ENCODE data around the gene KLHL40.

KLHL40 gene

DNA sequence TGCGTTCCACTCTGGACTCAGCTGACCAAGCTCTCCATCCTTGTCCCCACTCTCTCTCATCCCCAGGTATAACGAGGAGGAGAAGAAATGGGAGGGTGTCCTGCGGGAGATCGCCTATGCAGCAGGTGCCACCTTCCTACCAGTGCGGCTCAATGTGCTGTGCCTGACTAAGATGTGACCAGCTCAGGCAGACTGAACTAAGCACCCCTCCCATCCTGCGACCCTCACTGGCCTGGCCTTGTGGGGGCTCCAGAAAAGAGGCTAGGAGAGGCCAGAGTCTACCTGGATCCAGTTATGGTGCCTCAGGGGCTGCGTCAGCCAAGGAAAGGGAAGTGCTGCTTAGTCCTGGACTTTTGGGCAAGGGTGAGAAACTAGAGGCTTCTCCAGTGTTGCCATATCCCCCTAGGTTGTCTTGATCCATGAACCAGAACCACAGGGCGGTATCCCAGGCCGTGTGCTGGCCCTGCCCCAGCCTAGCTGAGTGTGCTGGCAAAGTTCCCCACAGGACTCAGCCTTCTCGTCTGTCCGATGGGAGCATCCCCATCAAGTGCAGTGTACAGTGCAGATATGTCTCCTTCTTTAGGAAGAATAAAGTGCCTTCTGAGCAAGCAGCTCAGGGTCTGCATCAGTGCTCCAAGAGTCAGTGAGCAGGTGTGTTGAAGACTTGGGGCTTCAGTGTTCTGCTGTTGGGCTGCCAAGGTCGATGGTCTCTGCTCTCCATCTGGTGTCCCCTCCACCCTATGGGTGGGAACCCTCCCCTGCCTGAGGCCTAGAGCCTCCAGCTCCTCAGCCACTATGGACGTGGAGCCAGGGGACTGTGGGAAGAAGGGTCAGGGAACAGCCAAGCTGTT is 6.7 kb downstream of the KLHL40 start:
- DNase-seq, result no peak

GRCh38 chr3:42692667-42693529 is 7.6 kb downstream of the KLHL40 start:
- DNase-seq, result no peak

DNA sequence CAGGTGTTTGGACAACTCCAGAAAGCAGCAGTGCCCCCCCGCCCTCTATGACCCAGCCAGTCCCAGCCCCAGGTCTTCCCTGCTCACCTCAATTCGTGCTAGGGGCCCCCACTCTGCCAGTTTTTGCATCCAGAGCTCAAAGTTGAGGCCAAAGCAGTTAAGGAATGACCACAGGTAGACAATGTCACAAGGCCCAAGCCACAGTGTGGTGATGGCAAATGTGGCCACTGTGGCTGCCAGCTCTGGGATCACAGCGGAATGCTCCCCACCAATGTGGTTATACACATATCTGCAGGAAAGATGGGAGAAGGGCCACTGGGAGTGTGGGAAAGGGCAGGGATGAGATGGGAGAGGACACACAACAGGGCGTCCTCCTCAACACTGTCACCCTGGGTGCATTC is 8.2 kb downstream of the KLHL40 start:
- no peak for DNase-seq

DNA sequence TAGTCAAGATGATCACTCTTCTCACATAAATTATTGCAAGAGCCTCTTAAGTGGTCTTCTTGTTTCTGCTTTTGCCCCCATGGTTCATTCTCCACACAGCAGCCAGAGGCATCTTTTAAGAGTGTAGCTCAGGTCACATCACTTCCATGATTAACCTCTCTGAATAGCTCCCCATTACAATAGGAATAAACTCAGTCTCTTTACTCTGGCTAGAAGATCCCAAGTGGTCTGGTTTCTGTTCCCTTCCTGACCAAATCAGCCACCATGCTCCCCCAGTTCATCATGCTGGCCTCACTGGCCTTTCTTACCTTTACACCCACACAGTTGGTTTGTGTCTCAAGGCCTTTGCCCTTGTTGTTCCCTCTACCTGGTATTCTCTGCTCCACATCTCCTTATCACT is 9.0 kb downstream of the KLHL40 start:
- no peak for DNase-seq

- no peak for DNase-seq
These were observed 11.3 kb downstream of the KLHL40 start for GRCh38 chr3:42696356-42697288.

- DNase-seq, result no peak
These were observed 12.1 kb downstream of the KLHL40 start for GRCh38 chr3:42697289-42698051.

GRCh38 chr3:42698216-42698910 is 13.0 kb downstream of the KLHL40 start:
- no peak for DNase-seq

GRCh38 chr3:42698911-42699230 is 13.5 kb downstream of the KLHL40 start:
- DNase-seq, result no peak

- no peak for DNase-seq
These were observed 14.2 kb downstream of the KLHL40 start for GRCh38 chr3:42699511-42699971.

DNA sequence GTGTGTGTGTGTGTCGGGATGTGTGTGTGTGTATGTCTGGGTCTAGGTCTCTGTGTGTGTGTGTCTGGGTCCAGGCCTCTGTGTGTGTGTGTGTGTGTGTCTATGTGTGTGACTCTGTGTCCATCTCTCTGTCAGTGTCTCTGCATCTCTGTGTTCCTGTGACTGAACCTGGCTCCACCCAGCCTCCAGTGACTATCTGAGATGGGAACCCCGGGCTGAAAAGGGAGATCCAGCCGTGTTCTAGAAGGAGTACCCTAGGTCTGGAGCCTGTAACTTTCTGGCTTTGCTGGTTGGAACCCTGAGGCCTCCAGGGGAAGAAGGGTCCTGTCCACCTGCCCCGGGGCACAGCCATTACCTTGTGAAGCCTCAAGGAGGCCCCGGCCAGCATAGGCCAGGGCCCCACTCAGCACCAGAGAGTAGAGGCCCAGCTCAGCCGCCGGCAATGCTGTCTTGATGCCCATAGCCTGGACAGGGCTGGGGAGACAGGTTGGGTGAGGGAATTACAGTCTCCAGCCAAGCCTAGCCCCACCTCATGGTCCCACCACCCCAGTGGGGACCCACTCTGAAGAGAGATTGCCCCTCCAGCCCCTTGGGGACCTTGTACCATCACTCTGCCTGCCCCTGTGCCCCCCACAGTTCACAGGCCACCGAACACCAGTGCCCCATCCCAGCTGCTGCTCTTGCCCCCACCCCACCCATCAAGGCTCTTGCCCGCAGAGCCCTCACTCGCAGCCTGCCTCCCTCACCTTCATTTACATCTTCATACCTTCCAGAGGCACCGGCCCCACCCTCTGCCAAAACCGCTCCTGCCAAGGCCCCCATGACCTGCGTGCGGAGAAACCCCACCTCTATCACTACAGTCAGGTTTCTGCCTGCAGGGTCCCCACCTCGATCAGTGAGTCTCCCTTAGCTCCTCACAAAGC is 15.3 kb downstream of the KLHL40 start:
- no peak for DNase-seq

DNA sequence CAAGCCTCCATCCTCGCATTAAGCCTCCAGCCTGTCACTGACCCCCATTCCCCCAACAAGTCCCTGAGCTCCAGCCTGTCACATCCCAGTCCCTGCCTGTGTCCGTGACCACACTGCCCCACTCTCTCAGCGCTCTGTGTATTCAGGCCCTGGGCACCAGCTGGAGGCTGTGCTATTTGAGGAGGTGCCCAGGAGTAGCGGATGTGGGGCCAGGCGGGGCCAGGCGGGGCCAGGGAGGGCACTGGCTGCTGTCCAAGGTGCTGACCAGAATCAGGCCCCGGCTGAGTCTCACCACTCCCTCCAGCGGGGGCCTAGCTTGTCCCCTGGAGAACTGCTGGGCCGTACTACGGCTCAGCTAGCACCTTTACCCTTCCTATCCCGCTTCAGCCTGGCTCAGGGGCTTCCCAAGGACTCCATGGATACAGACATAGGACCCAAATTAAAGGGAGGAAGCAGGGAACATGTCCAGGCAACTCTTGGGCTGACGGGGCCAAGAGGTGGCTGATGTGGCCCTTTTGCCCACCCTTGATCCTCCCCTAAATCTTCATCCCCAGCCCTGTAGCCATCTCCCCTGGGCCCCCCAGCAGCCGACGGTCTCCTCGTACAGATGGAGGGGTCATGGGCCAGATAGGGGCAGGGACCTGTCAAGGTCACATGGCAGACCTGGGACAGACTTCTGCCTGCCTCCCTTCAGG is 16.2 kb downstream of the KLHL40 start:
- no peak for DNase-seq

- no peak for DNase-seq
These were observed 17.0 kb downstream of the KLHL40 start, which contains the start of gene HHATL for GRCh38 chr3:42702066-42702951. Gene HHATL, minus strand, starts transcription at chr3:42702798. Its CDS starts 1,972 bp downstream, at chr3:42700826.

DNA sequence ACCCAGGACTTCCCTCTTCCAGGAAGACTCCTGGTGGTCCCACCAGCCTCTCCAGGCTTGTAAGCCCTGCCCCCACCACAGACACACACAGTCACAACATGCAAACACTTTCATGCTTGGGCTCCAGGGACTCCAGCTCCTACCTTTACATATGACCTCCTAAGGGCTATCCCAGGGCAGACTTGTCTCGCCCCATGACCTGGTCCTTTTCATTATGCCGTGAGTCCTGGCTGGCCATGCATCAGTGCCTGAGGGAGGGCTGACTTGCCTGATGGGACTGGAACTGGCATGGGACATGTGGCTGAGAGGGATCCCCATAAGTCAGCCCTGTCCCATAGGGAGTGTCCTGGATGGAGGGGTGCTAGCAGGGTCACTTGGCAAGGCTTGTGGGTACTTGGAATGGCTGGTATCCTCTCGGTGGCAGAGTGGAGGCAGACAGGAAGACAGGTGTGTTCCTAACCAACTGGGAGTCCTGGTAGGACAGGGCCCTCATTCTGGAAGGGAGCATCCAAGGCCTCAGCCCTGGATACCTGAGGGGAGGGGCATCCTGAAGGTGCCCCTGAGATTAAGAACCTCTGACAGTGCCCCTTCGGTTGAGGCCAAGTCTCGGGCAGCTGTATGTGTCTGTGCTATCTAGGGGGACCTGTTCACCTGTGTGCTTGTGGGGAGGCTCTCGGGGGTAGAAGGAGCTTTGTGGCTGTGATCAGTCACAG is 17.8 kb downstream of the KLHL40 start:
- DNase-seq, result no peak

DNA sequence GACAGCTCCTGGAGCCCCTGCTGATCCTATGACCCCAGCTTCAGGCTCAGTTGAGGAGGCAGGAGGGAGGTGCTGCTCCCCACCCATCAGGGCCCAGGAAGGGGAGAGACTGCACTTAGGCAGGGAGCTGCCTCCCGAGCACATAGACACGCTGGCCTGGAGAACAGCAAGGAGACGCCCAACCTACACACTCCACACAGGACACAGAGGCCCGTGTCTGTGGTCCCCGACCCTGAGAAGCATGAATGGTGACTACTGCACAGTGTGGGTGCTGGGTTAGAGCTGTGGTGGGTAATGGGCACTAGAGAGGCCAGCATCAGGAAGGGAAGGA is 18.3 kb downstream of the KLHL40 start:
- no peak for DNase-seq

- no peak for DNase-seq
These were observed 19.0 kb downstream of the KLHL40 start for GRCh38 chr3:42704136-42704841.

GRCh38 chr3:42705058-42705767 is 19.9 kb downstream of the KLHL40 start:
- DNase-seq, result no peak
